Stimulated activated naive CD8-positive, alpha-beta T cell treated with anti-CD3 and anti-CD28 coated beads, Interleukin-15, amount 100 ng/mL, for 72 hours (primary cell): ENCODE measurements around the gene CWC27.

Experiments
- ATAC-seq: fragments of 150-1000 bp; cut with Tn5 transposase; 2 replicates; pipeline ENCODE4 v1.10.0; 2021; ENCODE audit warnings: mild to moderate bottlenecking, moderate library complexity
- DNase-seq, 2 donors: peaks; one replicate each; pipeline ENCODE4 v3.0.0; 2021 to 2022
- H3K27ac Mint-ChIP-seq, 2 donors: one replicate each; pipeline ENCODE4 v1.8.0; 2022; ENCODE audit warnings: mild to moderate bottlenecking in 2 of 2, mixed read lengths in 2 of 2, moderate library complexity in 2 of 2
- H3K27me3 Mint-ChIP-seq: one replicate; pipeline ENCODE4 v1.8.0; 2022; ENCODE audit warnings: mixed read lengths
- H3K4me1 Mint-ChIP-seq: one replicate; pipeline ENCODE4 v1.8.0; 2022; ENCODE audit warnings: mild to moderate bottlenecking, mixed read lengths
- H3K4me3 Mint-ChIP-seq, 2 donors: one replicate each; pipeline ENCODE4 v1.8.0; 2022; ENCODE audit warnings: mild to moderate bottlenecking in 2 of 2, mixed read lengths in 2 of 2, moderate library complexity in 1 of 2
- H3K9me3 Mint-ChIP-seq, 2 donors: one replicate each; pipeline ENCODE4 v1.8.0; 2022; ENCODE audit warnings: mixed read lengths in 2 of 2

CWC27 gene

DNA sequence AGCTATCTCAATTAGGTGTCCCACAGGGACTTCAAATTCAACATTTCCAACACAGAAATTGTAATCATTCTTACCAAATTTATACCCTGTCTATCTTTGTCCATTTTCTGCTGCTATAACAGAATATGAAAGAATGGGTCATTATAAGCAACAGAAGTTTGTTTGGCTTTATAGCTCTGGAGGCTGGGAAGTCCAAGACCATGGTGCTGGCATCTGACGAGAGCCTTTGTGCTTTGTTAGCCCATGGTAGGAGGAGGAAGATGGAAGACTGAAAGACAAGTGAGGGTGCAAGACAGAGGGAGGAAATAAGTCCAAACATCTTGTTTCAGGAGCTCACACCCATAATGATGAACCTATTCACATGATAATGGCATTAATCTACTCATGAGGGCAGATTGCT lies 72.2 kb downstream of the CWC27 start:
- ATAC-seq: no peak

DNA sequence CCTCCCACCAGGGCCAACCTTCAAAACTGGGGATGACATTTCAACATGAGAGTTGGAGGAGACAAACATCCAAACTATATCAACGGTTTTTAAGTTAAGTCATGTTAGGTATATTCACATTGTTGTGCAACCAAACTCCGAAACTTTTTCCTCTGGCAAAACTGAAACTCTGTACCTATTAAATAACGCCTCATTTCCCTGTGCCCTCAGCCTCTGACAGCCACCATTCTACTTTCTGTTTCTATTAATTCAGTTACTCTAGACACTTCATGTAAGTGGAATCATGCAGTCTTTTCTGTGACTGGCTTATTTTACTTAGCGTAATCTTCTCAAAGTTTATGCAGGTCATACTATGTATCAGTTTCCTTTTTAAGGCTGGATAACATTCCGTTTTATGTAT lies 85.0 kb downstream of the CWC27 start:
- DNase-seq: no peak
- Mint-ChIP-seq H3K4me3 (no peak overlapping the region), H3K27me3 (no peaks in the 10 kb centered on the region)

More for the DNA sequence above, 72.2 kb downstream of the CWC27 start:
- Mint-ChIP-seq H3K27ac (no peak overlapping the region), H3K9me3 (peaks cover 16 to 19% of the 10 kb centered on the region in 2 donors), H3K4me1 (no peaks in the 10 kb centered on the region), H3K4me3 (no peak overlapping the region), H3K27me3 (no peaks in the 10 kb centered on the region)
- DNase-seq: no peak

DNA sequence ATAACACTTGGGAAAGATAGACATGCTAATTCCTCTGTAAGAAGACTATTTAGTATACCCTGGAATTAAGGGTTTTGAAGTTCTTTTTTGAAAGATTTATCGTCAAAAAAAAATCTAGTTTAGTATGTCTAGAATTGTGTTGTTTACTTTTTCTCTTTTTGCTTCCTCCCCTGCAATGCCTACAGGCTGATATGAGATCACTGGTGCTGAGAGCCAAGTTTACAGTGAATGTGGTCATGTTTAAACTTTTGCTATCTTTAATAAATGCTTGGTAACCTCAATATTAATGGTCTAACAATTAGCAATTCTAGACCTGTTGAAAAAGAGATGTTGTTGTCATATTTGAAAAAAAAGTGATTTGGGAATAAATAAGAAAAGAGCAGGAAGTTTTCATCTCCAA lies 86.1 kb downstream of the CWC27 start:
- ATAC-seq: no peak
- DNase-seq: no peak
- H3K9me3 Mint-ChIP-seq: no peaks in the 10 kb centered on the region
- H3K4me3 Mint-ChIP-seq: no peak overlapping the region
- no peak overlapping the region for H3K27ac Mint-ChIP-seq
- no peaks in the 10 kb centered on the region for H3K4me1 Mint-ChIP-seq
- H3K27me3 Mint-ChIP-seq: no peaks in the 10 kb centered on the region

More for the DNA sequence above, 85.0 kb downstream of the CWC27 start:
- Mint-ChIP-seq H3K9me3 (no peaks in the 10 kb centered on the region), H3K4me1 (no peaks in the 10 kb centered on the region), H3K27ac (no peak overlapping the region)
- ATAC-seq: no peak

DNA sequence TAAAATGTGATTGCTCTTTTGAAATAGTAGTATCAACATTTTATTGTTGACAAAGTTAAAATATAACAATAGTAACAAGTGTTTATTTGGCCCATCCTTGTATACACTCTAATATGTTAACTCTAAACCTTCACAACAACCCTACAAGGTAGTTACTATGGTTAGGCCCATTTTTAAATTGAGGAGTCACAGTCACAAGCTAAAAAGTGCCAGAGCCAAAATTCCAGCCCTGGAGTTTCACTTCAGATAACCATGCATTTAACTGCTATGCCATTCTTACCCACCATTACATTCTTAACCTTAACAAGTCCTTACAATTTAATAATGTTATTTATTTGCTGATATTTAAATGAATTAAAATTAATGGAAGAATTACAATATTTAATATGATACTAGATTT lies 91.2 kb downstream of the CWC27 start:
- H3K27ac Mint-ChIP-seq: no peak overlapping the region
- no peaks in the 10 kb centered on the region for H3K9me3 Mint-ChIP-seq
- H3K27me3 Mint-ChIP-seq: no peaks in the 10 kb centered on the region
- no peaks in the 10 kb centered on the region for H3K4me1 Mint-ChIP-seq
- H3K4me3 Mint-ChIP-seq: no peak overlapping the region
- no peak for DNase-seq
- no peak for ATAC-seq

DNA sequence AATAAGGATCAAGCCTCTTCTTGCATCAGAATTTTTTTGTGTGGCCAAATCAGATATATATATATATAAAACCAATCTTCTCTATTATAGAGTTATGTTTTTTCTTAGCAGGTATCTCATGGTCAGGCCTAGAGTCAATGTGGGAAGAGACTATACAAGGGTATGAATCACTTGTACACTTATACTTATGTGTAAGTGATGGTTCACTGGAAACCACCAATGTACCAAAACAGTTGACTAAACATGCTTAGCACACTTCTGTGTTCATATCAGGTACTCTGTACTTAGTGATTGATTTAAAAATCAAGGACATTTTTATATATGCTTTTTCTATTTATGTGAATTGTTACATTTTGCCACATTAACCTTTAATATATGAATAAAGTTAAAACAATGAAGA lies 92.6 kb downstream of the CWC27 start:
- H3K4me3 Mint-ChIP-seq: no peak overlapping the region
- ATAC-seq (no peak), DNase-seq (no peak)
- no peaks in the 10 kb centered on the region for H3K27me3 Mint-ChIP-seq
- no peak overlapping the region for H3K27ac Mint-ChIP-seq
- no peaks in the 10 kb centered on the region for H3K9me3 Mint-ChIP-seq
- H3K4me1 Mint-ChIP-seq: no peaks in the 10 kb centered on the region

DNA sequence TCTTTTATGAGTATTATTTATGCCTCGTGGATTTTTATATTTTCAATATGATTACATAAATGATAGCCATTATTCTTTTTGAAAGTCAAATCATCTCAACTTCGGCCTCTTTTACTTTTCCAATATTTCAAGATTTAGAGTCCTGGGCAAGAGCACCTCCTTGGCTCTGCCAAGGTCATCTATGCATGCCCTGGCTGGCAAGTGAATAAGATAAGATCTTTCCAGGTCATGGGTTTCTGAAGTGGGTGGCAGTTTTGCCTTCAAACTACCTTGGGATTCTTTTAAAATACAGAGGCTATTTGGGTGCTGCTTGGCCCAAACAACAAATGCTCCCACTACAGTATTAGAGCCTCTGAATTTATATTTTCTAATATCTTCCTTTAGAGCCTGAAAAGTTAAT lies 95.4 kb downstream of the CWC27 start:
- Mint-ChIP-seq H3K4me3 (no peak overlapping the region), H3K27me3 (no peaks in the 10 kb centered on the region), H3K9me3 (no peaks in the 10 kb centered on the region), H3K27ac (no peak overlapping the region), H3K4me1 (no peaks in the 10 kb centered on the region)
- ATAC-seq (no peak), DNase-seq (no peak)

DNA sequence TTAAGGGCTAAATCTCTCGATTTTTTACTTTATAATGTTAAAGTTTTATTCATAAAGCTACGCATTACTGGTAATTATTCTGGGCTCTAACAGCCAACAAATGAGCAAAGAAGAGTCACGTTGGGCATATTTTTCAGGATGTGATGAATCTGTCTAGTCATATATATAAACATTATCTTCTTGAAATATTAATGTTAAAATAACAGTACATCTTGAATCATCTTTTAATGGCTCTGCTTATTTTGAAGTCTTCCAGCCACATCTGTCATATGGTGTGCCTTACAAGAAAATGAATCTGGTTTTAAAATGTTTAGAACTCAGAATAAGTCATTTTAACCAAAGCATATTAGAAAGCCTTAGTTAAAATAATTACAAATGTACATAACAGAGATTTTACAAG lies 96.9 kb downstream of the CWC27 start:
- DNase-seq: no peak

DNA sequence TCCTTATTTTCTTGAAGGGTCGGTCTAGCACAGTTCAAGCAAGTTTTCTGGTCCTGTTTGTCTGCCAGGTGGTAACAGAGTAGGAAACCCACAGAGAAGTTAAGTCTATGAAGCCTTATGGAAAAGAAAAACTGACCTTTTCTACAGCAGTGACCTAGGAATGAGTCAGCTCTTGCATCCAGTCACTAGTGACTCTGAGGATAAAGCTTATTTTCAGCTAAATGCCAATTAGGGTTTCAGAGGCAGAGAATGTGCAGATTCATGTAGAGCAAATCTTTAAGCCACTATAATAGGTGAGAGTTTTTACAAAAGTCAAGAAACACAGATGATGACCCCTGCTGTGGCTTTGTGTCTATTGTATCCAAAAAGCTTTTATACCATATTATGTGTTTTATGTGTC lies 100.7 kb downstream of the CWC27 start:
- ATAC-seq: peak; percentile 54
- H3K27me3 Mint-ChIP-seq: no peaks in the 10 kb centered on the region
- no peak overlapping the region for H3K4me3 Mint-ChIP-seq
- H3K9me3 Mint-ChIP-seq: no peaks in the 10 kb centered on the region
- no peaks in the 10 kb centered on the region for H3K4me1 Mint-ChIP-seq
- H3K27ac Mint-ChIP-seq: no peak overlapping the region
- no peak for DNase-seq

More for the DNA sequence above, 96.9 kb downstream of the CWC27 start:
- ATAC-seq: no peak
- H3K27me3 Mint-ChIP-seq: no peaks in the 10 kb centered on the region
- no peaks in the 10 kb centered on the region for H3K9me3 Mint-ChIP-seq
- H3K4me1 Mint-ChIP-seq: no peaks in the 10 kb centered on the region
- H3K4me3 Mint-ChIP-seq: no peak overlapping the region
- no peak overlapping the region for H3K27ac Mint-ChIP-seq

DNA sequence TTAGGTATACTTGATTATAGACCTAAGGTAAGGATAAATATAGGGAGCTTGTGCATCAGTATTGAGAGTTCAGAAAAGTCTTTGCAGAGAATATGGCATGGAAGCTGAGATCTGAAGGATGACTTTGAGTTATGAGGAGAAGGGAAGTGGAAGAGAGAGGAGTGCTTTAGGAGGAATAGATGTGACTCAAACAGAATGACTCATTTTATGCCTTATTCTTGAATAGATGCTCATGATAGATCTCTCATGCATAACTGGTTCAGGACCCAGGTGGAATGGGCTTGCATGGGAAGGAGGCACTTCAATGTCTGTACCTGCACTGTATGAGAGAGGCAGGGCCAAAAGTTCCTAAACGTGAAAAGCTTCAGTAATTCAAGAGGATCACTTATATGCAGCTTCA lies 103.3 kb downstream of the CWC27 start:
- no peaks in the 10 kb centered on the region for H3K4me1 Mint-ChIP-seq
- no peak overlapping the region for H3K4me3 Mint-ChIP-seq
- ATAC-seq (no peak), DNase-seq (no peak)
- H3K27ac Mint-ChIP-seq: no peak overlapping the region
- H3K9me3 Mint-ChIP-seq: no peaks in the 10 kb centered on the region
- no peaks in the 10 kb centered on the region for H3K27me3 Mint-ChIP-seq

DNA sequence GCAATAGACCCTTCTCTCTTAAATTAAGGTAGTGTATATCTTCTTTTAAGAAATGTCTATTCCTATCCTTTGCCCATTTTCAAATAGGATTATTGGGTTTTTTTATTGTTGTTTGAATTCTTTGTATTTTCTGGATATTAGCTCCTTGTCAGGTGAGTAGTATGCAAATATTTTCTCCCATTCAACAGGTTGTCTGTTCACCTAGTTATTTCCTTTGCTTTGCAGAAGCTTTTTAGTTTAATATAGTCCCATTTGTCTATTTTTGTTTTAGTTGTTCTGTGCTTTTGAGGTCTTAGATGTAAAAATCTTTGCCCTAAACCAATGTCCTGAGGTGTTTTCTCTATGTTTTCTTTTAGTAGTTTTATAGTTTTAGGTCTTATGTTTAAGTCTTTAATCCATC lies 104.7 kb downstream of the CWC27 start:
- Mint-ChIP-seq H3K4me1 (no peaks in the 10 kb centered on the region), H3K27ac (no peak overlapping the region), H3K9me3 (no peaks in the 10 kb centered on the region), H3K27me3 (no peaks in the 10 kb centered on the region), H3K4me3 (no peak overlapping the region)
- no peak for ATAC-seq
- no peak for DNase-seq

DNA sequence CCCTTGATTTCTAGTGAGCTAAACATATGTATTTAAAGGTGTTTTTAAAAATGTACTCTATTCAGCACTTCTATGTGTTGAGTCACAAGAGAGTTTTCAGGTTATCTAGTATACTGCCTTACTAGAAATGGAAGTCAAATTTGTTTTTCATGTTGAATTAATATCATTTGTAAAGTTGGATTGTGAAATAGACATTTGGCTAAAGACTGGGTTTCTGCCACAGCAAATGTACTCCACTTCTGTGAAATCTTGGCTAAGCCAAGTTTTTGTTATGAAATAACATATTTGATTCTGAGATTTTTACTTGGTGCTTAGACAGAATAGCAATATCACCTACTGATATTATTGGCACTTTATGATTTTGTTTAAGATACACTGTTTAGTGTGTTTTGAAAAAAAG lies 106.0 kb downstream of the CWC27 start:
- Mint-ChIP-seq H3K9me3 (no peaks in the 10 kb centered on the region), H3K27ac (no peak overlapping the region), H3K4me1 (no peaks in the 10 kb centered on the region), H3K4me3 (no peak overlapping the region), H3K27me3 (no peaks in the 10 kb centered on the region)
- no peak for ATAC-seq
- no peak for DNase-seq

DNA sequence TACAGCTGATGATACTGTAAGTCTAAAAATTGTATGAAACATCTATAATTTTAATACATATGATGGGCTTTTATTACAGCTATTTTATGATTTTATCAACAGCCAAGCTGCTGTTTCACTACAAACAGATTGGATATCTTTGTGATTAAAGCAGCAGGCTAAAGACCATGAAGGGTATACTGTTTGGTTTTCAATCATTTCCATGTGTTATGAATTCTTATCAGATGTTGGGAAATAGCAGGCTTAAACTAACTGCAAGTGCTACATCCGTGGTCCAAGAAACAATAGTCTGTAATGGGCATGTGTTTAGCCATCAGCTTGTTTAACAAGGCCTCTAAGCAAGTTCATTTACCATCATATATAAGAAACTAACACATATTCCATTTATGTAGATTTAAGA lies 107.5 kb downstream of the CWC27 start:
- Mint-ChIP-seq H3K27me3 (no peaks in the 10 kb centered on the region), H3K4me3 (no peak overlapping the region), H3K27ac (no peak overlapping the region), H3K4me1 (no peaks in the 10 kb centered on the region), H3K9me3 (no peaks in the 10 kb centered on the region)
- ATAC-seq: no peak
- no peak for DNase-seq

DNA sequence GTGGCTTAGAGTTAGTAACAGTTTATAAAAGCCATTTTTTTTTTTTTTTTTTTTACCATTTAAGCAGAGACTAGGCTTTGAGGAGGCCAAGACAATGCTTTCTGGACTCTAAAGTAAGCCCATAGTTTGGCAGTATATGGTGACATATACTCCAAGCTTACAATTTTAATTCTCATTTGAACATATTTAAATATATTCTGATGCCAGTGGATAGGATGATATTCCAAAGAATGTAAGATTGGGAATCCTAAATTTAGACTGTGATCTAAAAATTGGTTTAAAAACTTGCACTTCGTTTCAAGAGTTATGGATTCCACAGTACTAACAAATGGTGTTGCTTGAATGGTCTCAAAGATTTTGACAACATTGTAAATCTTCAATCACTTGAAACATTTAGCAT lies 112.1 kb downstream of the CWC27 start:
- Mint-ChIP-seq H3K4me1 (no peaks in the 10 kb centered on the region), H3K4me3 (no peak overlapping the region), H3K27ac (no peak overlapping the region), H3K9me3 (peaks cover 0 to 5% of the 10 kb centered on the region in 2 donors), H3K27me3 (no peaks in the 10 kb centered on the region)
- ATAC-seq: no peak
- DNase-seq: no peak

DNA sequence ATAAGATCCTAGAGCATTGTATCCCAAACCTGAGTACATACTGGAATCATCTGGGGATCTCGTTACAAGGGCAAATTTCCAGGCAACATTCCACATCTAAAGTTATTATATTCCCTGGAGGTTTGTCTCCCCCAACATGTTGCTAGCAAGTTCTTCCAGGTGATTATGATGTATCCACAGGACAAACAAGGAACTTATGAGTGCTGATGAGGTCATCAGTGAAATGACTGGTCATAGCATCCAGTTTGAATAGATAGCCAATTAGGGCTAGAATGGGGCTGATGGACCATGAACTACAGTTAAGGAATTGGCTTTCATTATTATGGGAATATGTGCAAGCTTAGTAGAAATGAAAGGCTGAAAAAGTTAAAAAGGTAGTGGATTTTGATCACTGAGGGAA lies 115.2 kb downstream of the CWC27 start:
- Mint-ChIP-seq H3K27ac (no peak overlapping the region), H3K4me3 (no peak overlapping the region), H3K9me3 (peaks cover 0 to 5% of the 10 kb centered on the region in 2 donors), H3K27me3 (no peaks in the 10 kb centered on the region), H3K4me1 (no peaks in the 10 kb centered on the region)
- no peak for ATAC-seq
- DNase-seq: no peak

DNA sequence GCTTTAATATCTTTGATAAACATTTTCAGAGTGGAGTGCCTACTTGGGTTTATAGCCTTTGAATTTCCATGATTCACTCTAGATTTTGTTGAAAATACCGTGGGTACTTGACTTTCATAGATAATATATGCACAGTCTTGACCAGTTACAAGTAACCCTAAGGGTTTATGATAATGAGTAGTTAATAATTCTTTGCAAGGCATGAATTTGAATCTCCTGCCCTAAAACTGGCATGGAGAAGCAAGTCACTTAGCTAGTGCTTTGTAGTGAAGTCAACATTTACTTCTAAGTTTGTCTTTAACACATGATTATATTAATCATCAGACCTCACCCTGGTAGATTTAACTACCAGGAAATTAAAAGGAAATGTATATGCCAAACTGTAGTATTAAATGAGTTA lies 115.8 kb downstream of the CWC27 start:
- ATAC-seq: no peak
- H3K9me3 Mint-ChIP-seq: peaks cover 0 to 5% of the 10 kb centered on the region in 2 donors
- no peaks in the 10 kb centered on the region for H3K4me1 Mint-ChIP-seq
- H3K27ac Mint-ChIP-seq: no peak overlapping the region
- no peak overlapping the region for H3K4me3 Mint-ChIP-seq
- no peak for DNase-seq
- H3K27me3 Mint-ChIP-seq: no peaks in the 10 kb centered on the region

DNA sequence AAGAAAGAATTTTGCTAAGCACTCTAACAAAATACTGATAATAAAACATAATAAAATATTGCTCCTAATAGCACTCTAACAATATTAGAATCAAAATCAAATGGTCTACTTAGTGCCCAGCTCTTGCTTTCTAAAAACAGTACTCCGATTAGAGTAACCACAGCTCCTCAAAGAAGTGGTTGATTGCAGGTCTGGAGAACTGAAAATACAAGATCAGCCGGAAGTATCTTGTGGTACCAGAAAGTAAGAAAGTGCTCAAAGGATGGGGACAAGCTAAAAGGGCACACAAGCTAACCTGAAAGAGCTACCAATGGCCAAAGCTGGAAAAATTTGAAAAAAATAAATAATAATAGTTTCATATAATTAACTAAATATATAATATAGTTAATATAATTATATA lies 119.2 kb downstream of the CWC27 start:
- Mint-ChIP-seq H3K4me1 (no peaks in the 10 kb centered on the region), H3K27me3 (no peaks in the 10 kb centered on the region), H3K27ac (no peak overlapping the region), H3K4me3 (no peak overlapping the region), H3K9me3 (no peaks in the 10 kb centered on the region)
- DNase-seq (no peak), ATAC-seq (no peak)

DNA sequence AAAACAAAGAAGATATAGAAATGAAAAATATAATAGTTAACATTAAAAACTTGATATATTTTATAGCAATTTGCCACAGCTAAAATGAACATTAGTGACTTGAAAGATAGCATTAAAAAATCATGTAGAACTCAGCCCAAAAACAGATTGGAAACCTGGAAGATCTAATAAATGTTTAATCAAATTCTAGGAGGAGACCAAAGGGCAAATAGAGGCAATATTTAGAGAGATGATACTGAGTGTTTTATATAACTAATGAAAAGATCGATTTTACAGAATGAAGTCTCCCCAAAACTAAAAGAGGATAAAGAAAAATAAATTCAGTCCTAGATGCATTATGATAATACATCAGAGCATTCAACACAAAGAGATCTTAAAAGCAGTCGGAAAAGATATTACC lies 127.0 kb downstream of the CWC27 start:
- DNase-seq (no peak), ATAC-seq (no peak)
- Mint-ChIP-seq H3K4me3 (no peak overlapping the region), H3K4me1 (no peaks in the 10 kb centered on the region), H3K9me3 (peaks cover 15 to 21% of the 10 kb centered on the region in 2 donors), H3K27ac (no peak overlapping the region), H3K27me3 (no peaks in the 10 kb centered on the region)

DNA sequence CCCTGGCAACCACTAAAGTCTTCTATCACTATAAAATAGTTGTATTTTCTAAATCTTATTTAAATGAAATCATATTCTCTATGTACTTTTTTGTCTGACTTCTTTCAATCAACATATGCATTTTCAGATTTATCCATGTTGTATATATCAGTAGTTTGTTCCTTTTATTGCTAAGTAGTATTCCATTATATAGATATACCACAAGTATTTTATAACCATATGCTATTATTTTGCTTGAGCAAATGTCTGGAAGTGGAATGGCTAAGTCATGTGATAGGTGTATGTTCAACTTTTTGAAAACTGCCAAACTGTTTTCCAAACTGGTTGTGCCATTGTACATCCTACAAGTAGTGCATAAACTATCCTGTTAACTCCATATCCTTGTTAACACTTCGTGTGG lies 131.1 kb downstream of the CWC27 start:
- H3K4me1 Mint-ChIP-seq: no peaks in the 10 kb centered on the region
- H3K27ac Mint-ChIP-seq: no peak overlapping the region
- DNase-seq (no peak), ATAC-seq (no peak)
- H3K4me3 Mint-ChIP-seq: no peak overlapping the region
- no peaks in the 10 kb centered on the region for H3K27me3 Mint-ChIP-seq
- peaks cover 15 to 21% of the 10 kb centered on the region in 2 donors for H3K9me3 Mint-ChIP-seq
